Measurements from ENCODE around the gene GPM6B.

The GPM6B gene

DNA sequence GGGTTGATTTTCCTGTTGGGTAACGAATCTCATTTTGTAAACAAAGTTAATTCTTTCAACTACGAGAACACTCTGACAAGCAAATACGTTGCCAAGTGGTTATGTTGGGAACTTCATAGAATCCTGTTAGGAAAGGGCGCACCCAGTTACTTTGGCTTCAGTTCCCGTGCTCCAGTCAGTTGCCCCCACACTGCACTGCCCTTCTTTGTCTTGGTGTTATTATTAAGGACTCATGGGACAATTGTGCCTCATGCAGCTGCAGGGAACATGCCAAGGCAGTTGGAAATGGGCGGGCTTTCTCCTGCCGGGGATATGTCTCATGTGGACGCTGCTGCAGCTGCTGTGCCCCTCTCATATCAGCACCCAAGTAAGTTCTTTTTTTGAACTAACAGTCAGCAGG is 53.4 kb downstream of the GPM6B start:
- Mint-ChIP-seq H3K27ac (no peak overlapping the region), H3K9me3 (no peaks in the 10 kb centered on the region), H3K4me3 (no peak overlapping the region), H3K27me3 (no peaks in the 10 kb centered on the region), H3K36me3 (ENCODE audit: low read depth) (peaks cover 45% of the 10 kb centered on the region), H3K4me1 (ENCODE audit: low read depth) (peaks cover 19% of the 10 kb centered on the region)

DNA sequence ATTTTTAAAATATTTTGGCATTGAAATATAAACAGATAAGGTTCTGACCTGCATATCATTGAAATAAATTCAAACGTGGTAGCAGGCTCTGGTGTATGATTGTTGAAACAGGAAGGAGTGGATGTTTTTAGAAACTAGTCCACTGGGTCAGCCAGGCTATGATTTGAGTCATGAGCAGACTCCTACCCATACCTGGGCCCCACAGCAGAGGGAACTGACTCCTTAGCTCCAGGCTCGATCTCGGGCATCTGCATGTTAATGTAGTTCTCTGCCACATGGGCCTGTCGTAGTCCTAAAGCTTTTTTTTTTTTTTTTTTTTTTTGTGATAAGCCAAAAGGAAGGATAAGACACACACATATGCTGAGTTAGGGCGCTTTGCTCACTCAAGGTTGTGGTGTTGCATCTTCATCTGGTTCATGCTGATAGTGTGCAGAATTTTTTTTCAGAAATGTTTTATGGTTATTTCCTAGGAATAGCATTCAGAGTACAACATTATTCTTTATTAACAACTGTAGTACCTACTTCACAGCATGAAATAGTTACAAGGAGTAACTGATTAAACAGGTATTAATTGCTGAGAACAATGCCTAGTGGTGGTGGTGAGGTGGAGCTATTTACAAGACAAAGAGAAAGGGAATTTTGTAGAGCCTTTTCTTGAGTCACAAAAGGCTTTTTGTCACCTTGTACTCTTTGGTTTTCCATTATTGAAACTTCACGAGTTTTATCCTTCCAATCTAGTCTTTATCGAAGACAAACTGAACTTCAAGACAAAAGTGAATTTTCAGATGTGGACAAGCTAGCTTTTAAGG is 55.1 kb downstream of the GPM6B start:
- Mint-ChIP-seq H3K4me1 (ENCODE audit: low read depth) (peaks cover 19% of the 10 kb centered on the region), H3K27me3 (no peaks in the 10 kb centered on the region), H3K27ac (no peak overlapping the region), H3K9me3 (no peaks in the 10 kb centered on the region), H3K36me3 (ENCODE audit: low read depth) (peaks cover 51% of the 10 kb centered on the region), H3K4me3 (no peak overlapping the region)

- Mint-ChIP-seq H3K36me3 (ENCODE audit: low read depth) (peaks cover 39% of the 10 kb centered on the region), H3K27me3 (no peaks in the 10 kb centered on the region), H3K27ac (no peak overlapping the region), H3K4me3 (no peak overlapping the region), H3K4me1 (ENCODE audit: low read depth) (peaks cover 21% of the 10 kb centered on the region), H3K9me3 (no peaks in the 10 kb centered on the region)
Observed at GRCh38 chrX:13760426-13760825, 56.5 kb downstream of the GPM6B start.

DNA sequence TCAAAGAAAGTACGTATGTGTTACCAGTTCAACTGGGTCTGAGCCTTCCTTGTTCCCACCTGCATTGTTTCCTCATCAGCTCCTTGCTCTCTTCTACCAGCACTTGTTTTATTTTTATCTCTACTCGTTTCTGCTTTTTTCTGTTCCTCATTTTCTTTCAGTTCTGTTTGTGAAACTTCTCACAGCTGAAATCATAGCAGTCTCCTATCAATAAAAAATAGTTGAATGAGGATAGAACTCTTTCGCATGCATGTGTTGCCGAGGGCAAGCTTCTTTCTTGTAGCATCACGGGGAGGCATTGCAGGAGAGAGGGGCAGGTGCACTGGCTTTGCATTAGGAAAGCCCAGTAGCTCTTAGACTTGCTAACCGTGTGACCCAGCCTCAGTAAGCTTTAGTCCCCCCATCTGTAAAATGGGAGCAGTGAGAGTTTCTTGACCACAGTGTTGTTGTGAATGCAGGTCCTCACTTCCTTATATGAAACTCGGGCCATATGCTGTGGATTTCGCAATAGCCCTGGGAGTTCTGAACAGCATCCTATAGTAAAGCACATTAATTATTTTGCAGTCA is 57.7 kb downstream of the GPM6B start:
- H3K27ac Mint-ChIP-seq: peak overlapping the region; percentile 82
- no peaks in the 10 kb centered on the region for H3K9me3 Mint-ChIP-seq
- H3K27me3 Mint-ChIP-seq: no peaks in the 10 kb centered on the region
- no peak overlapping the region for H3K4me3 Mint-ChIP-seq
- peaks cover 25% of the 10 kb centered on the region for H3K4me1 Mint-ChIP-seq (ENCODE audit: low read depth)
- H3K36me3 Mint-ChIP-seq (ENCODE audit: low read depth): peaks cover 35% of the 10 kb centered on the region

DNA sequence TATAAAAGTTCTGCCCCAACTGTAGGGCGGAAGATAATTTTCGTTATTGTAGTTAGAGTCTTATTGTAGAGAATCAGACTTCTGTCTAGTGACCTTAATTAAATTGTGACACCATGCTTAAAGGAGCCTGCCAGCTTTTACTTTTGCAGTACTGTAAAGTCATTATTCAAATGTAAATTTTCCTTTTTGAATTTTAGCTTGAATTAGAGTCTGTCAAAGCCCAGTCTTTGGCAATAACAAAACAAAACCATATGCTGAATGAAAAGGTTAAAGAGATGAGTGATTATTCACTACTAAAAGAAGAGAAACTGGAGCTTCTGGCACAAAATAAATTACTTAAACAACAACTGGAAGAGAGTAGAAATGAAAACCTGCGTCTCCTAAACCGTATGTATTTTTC is 60.5 kb downstream of the GPM6B start:
- H3K36me3 Mint-ChIP-seq (ENCODE audit: low read depth): peaks cover 40% of the 10 kb centered on the region
- peaks cover 40% of the 10 kb centered on the region for H3K4me1 Mint-ChIP-seq (ENCODE audit: low read depth)
- H3K27me3 Mint-ChIP-seq: no peaks in the 10 kb centered on the region
- H3K9me3 Mint-ChIP-seq: no peaks in the 10 kb centered on the region
- H3K27ac Mint-ChIP-seq: no peak overlapping the region
- no peak overlapping the region for H3K4me3 Mint-ChIP-seq

- H3K4me3 Mint-ChIP-seq: no peak overlapping the region
- peaks cover 40% of the 10 kb centered on the region for H3K4me1 Mint-ChIP-seq (ENCODE audit: low read depth)
- H3K9me3 Mint-ChIP-seq: no peaks in the 10 kb centered on the region
- H3K27ac Mint-ChIP-seq: no peak overlapping the region
- H3K27me3 Mint-ChIP-seq: no peaks in the 10 kb centered on the region
- peaks cover 33% of the 10 kb centered on the region for H3K36me3 Mint-ChIP-seq (ENCODE audit: low read depth)
Observed at GRCh38 chrX:13755254-13755653, 61.6 kb downstream of the GPM6B start.

GRCh38 chrX:13754765-13755164 is 62.1 kb downstream of the GPM6B start:
- H3K27ac Mint-ChIP-seq: no peak overlapping the region
- H3K4me3 Mint-ChIP-seq: no peak overlapping the region
- H3K9me3 Mint-ChIP-seq: no peaks in the 10 kb centered on the region
- peaks cover 33% of the 10 kb centered on the region for H3K36me3 Mint-ChIP-seq (ENCODE audit: low read depth)
- H3K4me1 Mint-ChIP-seq (ENCODE audit: low read depth): peaks cover 36% of the 10 kb centered on the region
- H3K27me3 Mint-ChIP-seq: no peaks in the 10 kb centered on the region

DNA sequence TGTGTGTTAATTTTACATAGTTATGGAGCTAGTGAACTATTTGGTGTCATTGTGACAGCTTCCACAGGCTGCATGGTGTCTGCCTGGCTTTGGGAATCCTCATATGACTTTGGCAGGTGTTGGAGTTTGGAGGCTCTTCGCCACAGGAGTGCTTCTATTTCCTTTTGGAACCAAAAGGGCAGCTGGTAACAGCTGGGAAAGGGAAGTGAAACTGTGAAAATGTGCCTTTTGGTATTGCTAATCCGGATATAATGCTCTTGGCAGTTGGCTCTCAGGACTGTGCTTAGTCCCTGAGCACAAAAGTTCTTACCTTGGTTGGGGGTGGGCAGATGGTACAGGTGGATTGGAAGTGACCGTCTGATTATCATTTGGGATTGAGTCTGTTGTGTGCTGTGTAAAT is 64.2 kb downstream of the GPM6B start:
- H3K27ac Mint-ChIP-seq: no peak overlapping the region
- H3K9me3 Mint-ChIP-seq: no peaks in the 10 kb centered on the region
- peaks cover 26% of the 10 kb centered on the region for H3K36me3 Mint-ChIP-seq (ENCODE audit: low read depth)
- H3K4me3 Mint-ChIP-seq: no peak overlapping the region
- peaks cover 29% of the 10 kb centered on the region for H3K4me1 Mint-ChIP-seq (ENCODE audit: low read depth)
- H3K27me3 Mint-ChIP-seq: no peaks in the 10 kb centered on the region

DNA sequence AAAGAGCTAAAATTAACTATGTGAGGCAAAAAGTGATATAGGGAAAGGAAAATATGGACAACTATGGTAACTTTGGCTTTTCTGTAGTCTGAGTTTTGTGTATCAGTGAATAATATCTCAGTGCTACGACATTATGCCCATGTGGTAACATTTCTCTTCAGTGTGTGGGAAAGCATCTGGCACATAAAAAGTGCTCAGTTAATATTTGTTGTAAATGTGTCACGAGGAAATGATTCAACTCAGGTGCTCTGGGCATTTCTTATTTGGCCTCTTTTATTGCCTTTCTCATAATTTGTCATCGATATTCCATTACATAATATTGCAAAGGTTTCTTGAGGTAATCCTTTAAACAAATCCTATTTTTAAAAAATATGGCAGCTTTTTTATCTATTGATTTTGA is 64.8 kb downstream of the GPM6B start:
- Mint-ChIP-seq H3K27ac (no peak overlapping the region), H3K4me3 (no peak overlapping the region), H3K4me1 (ENCODE audit: low read depth) (peaks cover 33% of the 10 kb centered on the region), H3K27me3 (no peaks in the 10 kb centered on the region), H3K9me3 (no peaks in the 10 kb centered on the region), H3K36me3 (ENCODE audit: low read depth) (peaks cover 30% of the 10 kb centered on the region)

- Mint-ChIP-seq H3K27ac (no peak overlapping the region), H3K4me3 (no peak overlapping the region), H3K4me1 (ENCODE audit: low read depth) (peaks cover 33% of the 10 kb centered on the region), H3K9me3 (no peaks in the 10 kb centered on the region), H3K36me3 (ENCODE audit: low read depth) (peaks cover 36% of the 10 kb centered on the region), H3K27me3 (no peaks in the 10 kb centered on the region)
Observed at GRCh38 chrX:13750812-13751211, 66.1 kb downstream of the GPM6B start.

DNA sequence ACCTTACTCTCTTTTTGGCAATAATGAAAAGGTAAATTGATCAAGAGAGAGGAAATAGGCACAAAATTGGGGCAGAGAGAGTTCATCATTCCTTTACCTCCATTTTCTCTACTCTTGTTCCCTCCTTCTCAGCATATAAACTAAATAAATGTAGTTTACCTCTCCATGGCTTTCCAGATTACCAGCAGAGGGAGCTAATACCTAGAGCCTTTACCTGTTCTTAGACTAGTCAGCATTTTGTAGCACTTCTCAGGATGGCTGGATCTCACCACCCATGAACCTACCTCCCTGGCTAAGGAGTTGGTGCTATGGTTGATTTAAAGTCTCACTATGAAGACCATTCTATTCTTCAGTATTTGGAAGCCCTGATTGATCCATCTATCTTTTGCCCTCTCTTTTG is 66.7 kb downstream of the GPM6B start:
- H3K4me3 Mint-ChIP-seq: no peak overlapping the region
- H3K9me3 Mint-ChIP-seq: no peaks in the 10 kb centered on the region
- H3K27me3 Mint-ChIP-seq: no peaks in the 10 kb centered on the region
- peaks cover 38% of the 10 kb centered on the region for H3K36me3 Mint-ChIP-seq (ENCODE audit: low read depth)
- no peak overlapping the region for H3K27ac Mint-ChIP-seq
- H3K4me1 Mint-ChIP-seq (ENCODE audit: low read depth): peaks cover 29% of the 10 kb centered on the region

DNA sequence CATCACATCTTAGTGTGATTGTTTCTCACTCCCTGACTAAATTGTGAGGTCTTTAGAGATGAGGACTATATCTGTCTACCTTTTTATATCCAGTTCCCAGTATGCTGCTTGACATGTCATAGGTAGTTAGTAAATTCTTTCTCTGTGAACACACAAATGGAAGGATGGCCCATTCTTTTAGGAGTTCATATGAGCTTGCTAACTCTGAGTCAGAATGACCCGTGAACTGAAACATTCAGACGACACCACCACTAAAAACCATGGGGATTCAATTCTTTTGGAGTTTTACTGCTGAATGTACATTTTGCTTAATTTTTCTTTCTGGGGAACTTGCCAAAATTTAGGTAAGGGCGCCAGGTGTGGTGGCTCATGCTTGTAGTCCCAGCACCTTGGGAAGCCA is 68.4 kb downstream of the GPM6B start:
- Mint-ChIP-seq H3K27ac (no peak overlapping the region), H3K4me3 (no peak overlapping the region), H3K36me3 (ENCODE audit: low read depth) (peaks cover 48% of the 10 kb centered on the region), H3K4me1 (ENCODE audit: low read depth) (peaks cover 28% of the 10 kb centered on the region), H3K27me3 (no peaks in the 10 kb centered on the region), H3K9me3 (no peaks in the 10 kb centered on the region)

GRCh38 chrX:13747836-13748235 is 69.1 kb downstream of the GPM6B start:
- no peaks in the 10 kb centered on the region for H3K27me3 Mint-ChIP-seq
- no peak overlapping the region for H3K4me3 Mint-ChIP-seq
- H3K4me1 Mint-ChIP-seq (ENCODE audit: low read depth): peaks cover 30% of the 10 kb centered on the region
- H3K9me3 Mint-ChIP-seq: no peaks in the 10 kb centered on the region
- peaks cover 44% of the 10 kb centered on the region for H3K36me3 Mint-ChIP-seq (ENCODE audit: low read depth)
- H3K27ac Mint-ChIP-seq: no peak overlapping the region

DNA sequence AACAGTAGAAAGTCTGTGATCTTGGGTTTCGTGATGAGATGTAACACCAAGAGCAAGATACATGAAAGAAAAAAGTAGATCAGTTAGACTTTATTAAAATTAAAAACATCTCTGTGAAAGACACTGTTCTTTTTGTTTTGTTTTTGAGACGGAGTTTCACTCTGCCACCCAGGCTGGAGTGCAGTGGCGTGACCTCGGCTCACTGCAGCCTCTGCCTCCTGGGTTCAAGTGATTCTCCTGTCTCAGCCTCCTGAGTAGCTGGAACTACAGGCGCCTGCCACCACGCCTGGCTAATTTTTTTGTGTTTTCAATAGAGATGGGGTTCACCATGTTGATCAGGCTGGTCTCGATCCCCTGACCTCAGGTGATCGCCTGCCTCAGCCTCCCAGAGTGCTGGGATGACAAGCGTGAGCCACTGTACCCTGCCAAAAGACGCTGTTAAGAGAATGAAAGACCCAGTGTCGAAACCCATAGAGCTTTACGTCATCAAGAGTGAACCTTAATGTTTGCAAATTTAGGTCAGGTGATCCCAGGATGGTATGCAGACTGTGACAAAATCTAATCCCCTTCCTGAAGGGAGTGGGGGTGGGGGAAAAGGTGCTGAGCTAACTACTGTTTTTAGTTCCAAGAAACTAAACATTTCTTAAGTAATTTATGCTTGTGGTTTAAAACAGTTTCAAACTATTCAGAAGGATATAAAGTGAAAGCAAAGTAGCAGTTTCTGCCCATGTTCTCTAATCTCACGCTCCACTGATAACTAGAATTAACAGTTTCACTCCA is 74.3 kb downstream of the GPM6B start:
- Mint-ChIP-seq H3K36me3 (ENCODE audit: low read depth) (peaks cover 40% of the 10 kb centered on the region), H3K27ac (peak overlapping the region; percentile 75), H3K4me1 (ENCODE audit: low read depth) (peaks cover 32% of the 10 kb centered on the region), H3K4me3 (peak overlapping the region; percentile 54), H3K9me3 (no peaks in the 10 kb centered on the region), H3K27me3 (no peaks in the 10 kb centered on the region)

- peaks cover 35% of the 10 kb centered on the region for H3K4me1 Mint-ChIP-seq (ENCODE audit: low read depth)
- H3K9me3 Mint-ChIP-seq: no peaks in the 10 kb centered on the region
- H3K27me3 Mint-ChIP-seq: no peaks in the 10 kb centered on the region
- peak overlapping the region; percentile 75 for H3K27ac Mint-ChIP-seq
- no peak overlapping the region for H3K4me3 Mint-ChIP-seq
- H3K36me3 Mint-ChIP-seq (ENCODE audit: low read depth): peaks cover 34% of the 10 kb centered on the region
Observed at GRCh38 chrX:13741695-13742094, 75.2 kb downstream of the GPM6B start.
